HG03103 (cell line): ENCODE measurements around the gene ARR3.
"Not testable (repeated sequence)": the region's sequence is repeated elsewhere in the genome, so short reads cannot be mapped to it uniquely, and the experiment has no call there.

Source experiments
- ATAC-seq: cut with Tn5 transposase; IDR thresholded peaks from one replicate; pipeline ENCODE4 v1.9.1; 2021; ENCODE audit warnings: low read depth; ENCODE audit not compliant: unreplicated experiment

The ARR3 gene

DNA sequence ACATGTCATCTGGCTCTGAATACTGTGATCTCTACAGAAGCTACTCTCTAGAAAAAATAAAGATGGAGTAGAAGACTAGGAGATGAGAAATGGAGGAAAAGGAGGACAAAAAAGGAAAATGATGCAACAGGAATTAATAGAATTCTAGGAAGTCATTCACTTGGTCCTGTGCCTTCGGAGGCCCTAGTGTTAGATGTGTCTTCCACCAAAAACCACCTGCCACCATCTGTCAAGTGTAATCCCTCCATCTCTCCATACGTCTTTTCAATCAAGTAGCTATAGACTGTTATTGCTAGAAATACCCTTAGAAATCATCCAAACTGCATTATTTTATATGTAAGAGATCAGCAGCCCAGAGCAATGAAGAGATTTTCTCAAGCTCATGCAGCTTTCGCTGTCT is 10.9 kb downstream of the ARR3 start:
- no peak for ATAC-seq

DNA sequence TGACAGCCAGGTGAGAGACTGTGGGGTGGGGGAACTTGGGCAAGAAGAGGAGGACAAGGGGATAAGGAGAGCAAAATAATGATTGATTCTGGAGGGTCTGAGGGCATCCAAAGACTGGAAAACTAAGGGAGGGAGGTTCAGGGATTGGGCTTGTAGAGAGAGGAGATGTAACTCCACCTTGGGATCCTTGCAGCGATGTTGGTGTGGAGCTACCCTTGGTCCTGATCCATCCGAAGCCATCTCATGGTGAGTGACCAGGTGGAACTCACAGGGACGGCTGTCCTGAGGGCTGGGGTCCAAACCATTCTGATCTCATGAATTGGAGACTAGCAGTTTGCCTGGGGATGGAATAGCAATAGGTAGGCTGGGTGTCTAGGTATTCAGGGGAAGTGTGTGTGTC is 12.4 kb downstream of the ARR3 start:
- no peak for ATAC-seq

DNA sequence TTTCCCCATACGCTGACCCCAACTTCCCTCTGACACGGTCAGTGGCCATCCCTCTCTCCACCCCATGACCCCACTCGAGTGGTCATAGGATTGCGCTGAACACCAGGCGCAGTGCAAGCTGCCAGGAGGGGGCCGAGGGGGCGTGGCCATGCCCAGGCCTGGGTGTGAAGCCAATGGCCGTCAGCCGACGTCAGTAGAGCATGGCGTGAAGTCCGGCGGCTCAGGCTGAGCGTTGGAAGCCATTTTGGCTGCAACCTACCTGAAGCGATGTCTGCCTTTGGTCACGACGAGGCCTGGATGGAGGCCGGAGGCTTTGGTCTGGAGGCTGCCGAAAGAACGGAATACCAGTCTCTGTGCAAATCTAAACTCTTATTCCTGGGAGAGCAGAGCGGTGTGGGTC is 13.8 kb downstream of the ARR3 start, which contains the start of gene RAB41:
Gene RAB41 (plus strand): TSS at position 222 of the 400 bp plus-strand sequence. CDS start 46 bp downstream, at position 268.
- ATAC-seq: no peak

DNA sequence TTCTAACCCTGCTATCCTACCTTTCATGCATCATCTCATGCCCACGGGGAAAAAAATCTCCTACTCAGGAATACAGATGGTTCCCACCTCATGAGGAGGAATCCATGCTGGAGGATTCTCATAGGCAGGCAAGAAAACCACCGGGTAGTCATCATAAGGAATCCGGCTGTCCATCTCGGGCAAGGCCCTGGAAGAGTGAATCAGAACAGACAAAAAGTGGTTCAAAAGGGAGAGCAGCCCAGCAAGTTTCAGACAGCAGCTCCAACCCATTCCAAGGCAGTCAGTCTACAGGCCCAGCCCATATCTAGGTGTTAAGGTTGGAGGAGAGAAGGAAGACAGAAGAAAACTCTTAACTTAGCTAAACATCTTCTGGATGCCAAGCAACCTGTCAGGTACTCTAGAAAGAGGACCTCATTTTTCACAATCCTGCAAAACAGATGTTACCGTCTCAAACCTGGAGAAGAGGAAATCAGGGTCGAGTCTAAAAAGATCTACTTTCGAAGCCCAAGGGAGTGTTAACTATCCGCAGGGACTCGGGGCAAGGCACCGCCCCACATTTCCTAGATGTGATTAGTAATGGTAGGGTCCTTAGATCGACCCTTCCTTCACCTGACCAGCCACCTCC is 21.1 kb downstream of the ARR3 start:
- no peak for ATAC-seq

DNA sequence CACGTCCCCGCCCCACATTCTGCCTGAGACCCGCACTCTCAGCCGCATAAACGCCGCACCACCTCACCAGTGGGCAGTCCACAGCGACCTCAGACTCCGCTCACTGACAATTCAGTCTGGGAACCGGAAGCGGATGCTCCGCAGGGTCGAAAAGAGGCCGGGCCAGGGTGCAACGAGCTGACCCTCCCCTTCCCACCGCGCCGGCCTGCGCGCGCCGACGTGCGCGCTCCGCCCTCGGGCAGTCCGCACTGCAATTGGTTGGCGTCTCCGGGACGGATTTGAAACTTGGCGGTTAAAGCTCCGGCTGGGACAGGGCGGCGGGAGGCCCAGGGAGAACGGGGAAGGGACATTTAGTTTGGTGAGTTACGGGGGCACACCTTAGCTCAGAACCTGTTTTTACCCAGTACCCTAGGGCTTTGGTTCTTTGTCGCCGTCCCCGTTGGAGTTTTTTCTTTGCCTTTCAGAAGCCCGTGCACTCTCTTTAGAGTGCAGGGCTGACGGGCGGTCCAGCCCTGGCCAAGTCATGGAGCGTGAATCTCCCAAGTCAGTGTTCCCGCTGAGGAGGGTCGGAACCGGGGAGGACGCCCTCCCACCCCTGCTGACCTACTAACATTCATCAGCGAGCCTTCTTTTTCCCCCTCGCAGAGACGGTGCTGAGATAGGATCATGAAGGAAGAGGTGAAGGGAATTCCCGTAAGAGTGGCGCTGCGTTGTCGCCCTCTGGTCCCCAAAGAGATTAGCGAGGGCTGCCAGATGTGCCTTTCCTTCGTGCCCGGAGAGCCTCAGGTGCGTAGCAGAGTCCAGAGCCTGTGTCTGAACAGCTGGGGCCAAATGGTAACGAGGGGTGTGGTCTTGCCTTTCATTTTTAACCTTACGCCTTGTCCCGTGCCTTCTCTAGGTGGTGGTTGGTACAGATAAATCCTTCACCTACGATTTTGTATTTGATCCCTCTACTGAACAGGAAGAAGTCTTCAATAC is 21.9 kb downstream of the ARR3 start, which contains the start of the genes KIF4A and PDZD11:
Gene KIF4A (plus strand): TSS at position 312 of the 978 bp plus-strand sequence. CDS start 355 bp downstream, at position 667.
Gene PDZD11 (minus strand): TSS at position 135 of the 978 bp plus-strand sequence. CDS start 586 bp downstream, outside the sequence.
- peak; percentile 93 for ATAC-seq

DNA sequence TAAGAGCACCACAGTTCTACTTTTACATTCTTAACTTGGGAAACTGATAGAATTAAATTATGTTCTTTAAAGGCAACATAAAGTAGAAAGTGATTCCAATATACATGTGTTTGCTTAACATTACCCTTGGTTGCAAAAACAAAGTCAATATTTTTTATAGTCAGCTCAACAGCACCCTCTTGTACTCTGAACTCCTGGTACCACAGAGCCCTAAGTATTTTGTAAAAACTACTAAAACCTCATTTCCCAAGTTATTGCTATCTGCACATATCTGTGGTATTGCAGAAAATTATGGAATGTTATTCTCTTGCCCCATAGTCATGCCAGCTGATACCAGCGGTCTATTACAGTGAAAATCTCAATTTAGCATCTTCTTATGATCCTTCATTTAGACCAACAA is 24.7 kb downstream of the ARR3 start:
- ATAC-seq: no peak

DNA sequence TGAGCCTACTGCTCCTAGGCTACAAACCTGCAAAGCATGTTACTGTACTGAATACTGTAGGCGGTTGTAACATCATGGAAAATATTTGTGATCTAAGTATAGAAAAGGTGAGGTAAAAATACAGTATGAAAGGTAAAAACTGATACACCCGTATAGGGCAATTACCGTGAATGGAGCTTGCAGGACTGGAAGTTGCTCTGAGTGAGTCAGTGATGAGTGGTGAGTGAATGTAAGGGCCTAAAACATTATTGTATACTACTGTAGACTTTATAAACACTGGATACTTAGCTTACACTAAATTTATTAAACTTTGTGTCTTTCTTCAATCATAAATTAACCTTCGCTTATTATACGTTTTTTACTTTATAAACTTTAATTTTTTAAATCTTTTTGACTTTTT is 25.5 kb downstream of the ARR3 start:
- no peak for ATAC-seq

DNA sequence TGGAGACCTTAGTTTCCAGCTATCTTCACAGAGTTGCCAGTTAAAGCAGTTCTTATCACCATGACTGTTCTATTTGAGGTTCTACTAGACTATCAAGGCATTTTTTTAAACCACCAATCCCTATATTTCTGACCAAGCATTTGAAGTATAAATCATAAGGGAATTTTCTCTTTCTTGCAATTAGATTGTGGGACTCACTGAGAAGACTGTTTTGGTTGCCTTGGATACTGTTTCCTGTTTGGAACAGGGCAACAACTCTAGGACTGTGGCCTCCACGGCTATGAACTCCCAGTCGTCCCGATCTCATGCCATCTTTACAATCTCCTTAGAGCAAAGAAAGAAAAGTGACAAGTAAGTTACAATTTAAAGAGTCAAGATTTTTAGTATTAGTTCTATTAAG is 33.6 kb downstream of the ARR3 start:
- ATAC-seq: no peak

DNA sequence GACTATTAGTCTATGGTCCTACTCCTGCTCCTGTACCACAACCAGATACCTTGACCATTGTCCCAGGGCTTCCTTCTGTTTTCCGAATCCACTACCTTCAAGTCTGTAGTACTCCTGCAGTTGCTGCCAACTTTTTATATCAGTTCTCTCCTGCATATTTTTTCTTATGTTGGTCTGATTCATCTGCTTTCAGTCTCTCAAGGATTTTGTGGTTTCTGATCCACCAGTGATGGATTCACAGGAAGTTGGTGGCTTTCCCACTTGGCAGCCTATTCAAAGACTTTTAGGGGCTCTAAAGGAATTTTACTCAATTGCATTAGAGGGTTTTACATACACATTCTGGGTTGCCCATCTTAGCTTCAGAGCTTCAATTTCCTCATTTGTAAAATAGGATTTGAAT is 45.4 kb downstream of the ARR3 start:
- ATAC-seq: no peak

DNA sequence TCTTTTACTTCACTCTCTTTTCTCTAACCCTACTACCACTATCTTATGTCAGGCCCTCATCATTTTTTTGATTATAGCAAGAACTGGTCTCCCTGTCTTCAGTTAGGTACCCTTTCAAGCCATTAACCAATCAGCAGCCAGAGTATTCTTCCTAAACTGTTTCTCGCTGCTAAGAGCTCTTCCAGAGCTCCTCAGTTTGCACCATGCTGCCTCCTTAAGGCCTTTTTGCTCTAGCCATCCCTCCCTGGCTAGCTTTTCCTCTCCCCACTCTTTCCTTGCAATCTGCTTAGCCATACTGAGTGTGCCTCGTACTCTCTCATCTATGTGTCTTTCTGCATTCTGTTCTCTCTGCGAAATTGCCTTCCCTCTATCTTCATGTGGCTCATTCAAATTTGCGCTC is 54.6 kb downstream of the ARR3 start:
- ATAC-seq: no peak

DNA sequence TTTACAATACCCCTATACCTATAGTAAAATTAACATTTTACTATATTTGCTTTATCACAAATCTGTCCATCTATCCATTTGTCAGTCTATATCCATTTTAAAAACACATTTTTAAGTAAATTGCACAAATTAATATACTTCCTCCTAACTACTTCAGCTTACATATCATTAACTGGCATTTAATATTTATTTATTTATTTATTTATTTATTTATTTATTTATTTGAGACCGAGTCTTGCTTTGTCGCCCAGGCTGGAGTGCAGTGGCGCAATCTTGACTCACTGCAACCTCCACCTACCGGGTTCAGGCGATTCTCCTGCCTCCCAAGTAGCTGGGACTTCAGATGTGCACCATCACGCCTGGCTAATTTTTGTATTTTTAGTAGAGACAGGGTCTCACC is 55.5 kb downstream of the ARR3 start:
- ATAC-seq: not testable (repeated sequence)

DNA sequence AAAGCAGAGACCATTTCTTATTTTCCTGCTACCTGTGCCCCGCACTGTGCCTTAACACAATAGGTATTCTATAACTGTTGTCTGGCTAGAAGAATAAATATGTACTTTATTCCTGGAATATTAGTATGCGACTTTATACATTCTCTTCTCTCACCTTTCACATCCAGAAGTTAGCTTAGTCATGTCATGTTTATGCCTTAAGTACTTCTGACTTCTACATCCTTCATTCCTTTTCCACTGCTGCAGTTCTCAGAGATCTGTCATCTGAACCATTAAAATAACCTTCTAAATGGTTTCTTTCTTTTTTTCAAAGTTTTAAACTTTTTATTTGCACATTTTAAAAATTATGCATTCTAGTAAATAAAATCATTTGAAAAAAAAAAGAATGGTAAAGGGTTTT is 56.2 kb downstream of the ARR3 start:
- ATAC-seq: no peak

DNA sequence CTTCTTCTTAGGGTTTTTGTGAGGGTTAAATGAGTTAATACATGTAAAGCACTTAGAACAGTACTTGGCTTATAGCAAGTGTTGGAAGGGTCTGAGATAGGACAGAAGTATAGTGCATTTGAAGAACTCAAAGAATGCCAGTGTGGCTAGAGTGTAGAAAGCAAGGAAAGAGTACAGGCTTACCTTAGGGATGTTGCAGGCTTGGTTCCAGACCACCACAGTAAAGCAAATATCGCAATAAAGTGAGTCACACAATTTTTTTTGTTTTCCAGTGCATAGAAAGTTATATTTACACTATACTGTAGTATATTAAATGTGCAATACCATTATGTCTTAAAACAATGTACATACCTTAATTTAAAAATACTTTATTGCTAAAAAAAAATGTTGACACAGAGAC is 63.0 kb downstream of the ARR3 start:
- no peak for ATAC-seq
